Activated CD8-positive, alpha-beta memory T cell treated with anti-CD3 and anti-CD28 coated beads, Interleukin-2, amount 10 ng/mL, durations not matched to agents 7 days and 5 days (primary cell): Measurements from ENCODE around the gene ADM2. TPM values are rescaled to one million over a fixed set of nuclear protein-coding genes. Genes with fewer than 3 reads are reported as not detected.
A peak's percentile ranks its signal among the peaks of the same experiment; 100 is the strongest.

ENCODE experiments used
- ATAC-seq: fragments of 150-1000 bp; cut with Tn5 transposase; one replicate; pipeline ENCODE4 v1.10.0; 2021; ENCODE audit warnings: moderate library complexity
- CTCF ChIA-PET: fragments of 350-600 bp; sonication (Branson Sonifier 250); formaldehyde crosslinking; loops from one replicate; lab custom pipeline; 2021; ENCODE audit warnings: antibody characterized with exemption; lab: Charles Lee
- DNase-seq: peaks from one replicate; pipeline ENCODE4 v3.0.0-alpha.2; 2020
- H3K27ac Mint-ChIP-seq: one replicate; pipeline ENCODE4 v1.8.0; 2021; ENCODE audit warnings: mild to moderate bottlenecking, mixed read lengths
- H3K27me3 Mint-ChIP-seq: one replicate; pipeline ENCODE4 v1.8.0; 2021; ENCODE audit warnings: mixed read lengths
- H3K36me3 Mint-ChIP-seq: one replicate; pipeline ENCODE4 v1.8.0; 2021; ENCODE audit warnings: mild to moderate bottlenecking, mixed read lengths
- H3K4me1 Mint-ChIP-seq: one replicate; pipeline ENCODE4 v1.8.0; 2021; ENCODE audit warnings: mixed read lengths
- H3K4me3 Mint-ChIP-seq: one replicate; pipeline ENCODE4 v1.8.0; 2021; ENCODE audit warnings: mild to moderate bottlenecking, moderate library complexity, mixed read lengths
- H3K9me3 Mint-ChIP-seq: one replicate; pipeline ENCODE4 v1.8.0; 2022; ENCODE audit warnings: low read depth, mixed read lengths
- total RNA-seq, 2 experiments: library from RNA; stranded (reverse); gene quantifications; one replicate each; pipeline ENCODE4 v1.2.3, GENCODE V29; 2021

ADM2 gene
- total RNA-seq, 2 experiments from 2014 or later = 4.7 to 5.3 TPM

DNA sequence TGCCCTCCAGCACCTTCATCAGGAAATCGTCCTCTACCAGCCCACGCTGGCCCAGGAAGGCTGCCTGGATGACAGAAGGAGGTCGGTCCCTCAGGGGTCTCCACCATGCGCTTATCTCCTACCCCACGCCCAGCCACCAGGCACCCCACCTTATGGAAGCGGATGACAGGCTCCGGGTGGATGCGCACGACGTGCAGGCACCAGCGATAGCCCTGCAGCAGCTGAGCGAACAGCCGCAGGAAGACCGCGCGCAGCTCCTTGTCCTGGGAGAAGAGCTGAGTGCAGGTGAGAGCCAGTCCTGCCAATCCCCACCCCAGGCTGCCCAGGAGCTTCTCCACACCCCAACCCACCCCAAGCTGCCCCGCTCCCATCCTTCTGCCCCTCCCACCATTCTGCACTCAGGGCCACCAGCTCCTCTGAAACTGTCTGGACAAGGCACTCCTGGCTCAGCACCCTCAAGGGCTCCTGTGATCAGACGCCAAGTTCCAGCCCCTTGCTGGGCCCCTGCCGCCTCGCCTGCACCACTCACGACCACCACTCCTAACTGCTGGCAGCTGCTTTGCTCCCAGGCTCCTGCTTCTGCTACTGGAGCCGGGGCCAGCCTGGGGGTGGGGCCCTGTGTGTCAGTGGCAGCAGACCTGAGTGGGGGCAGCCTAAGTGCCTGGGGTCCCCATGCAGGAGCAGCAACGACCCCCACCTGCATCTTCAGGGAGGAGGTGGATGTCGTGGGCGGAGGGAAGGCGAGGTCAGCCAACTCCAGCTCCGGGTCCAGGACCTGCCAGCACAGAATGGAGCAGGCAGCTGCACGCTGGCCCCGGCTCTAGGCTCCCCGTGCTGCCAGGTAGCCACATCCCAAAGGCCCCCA lies 16.0 kb upstream of the ADM2 start:
- DNase-seq (no peak), ATAC-seq (no peak)
- H3K27me3 Mint-ChIP-seq = no peaks in the 10 kb centered on the region
- no peak overlapping the region for H3K27ac Mint-ChIP-seq
- H3K9me3 Mint-ChIP-seq = no peaks in the 10 kb centered on the region
- peaks cover 35% of the 10 kb centered on the region for H3K4me1 Mint-ChIP-seq
- peaks cover 30% of the 10 kb centered on the region for H3K36me3 Mint-ChIP-seq
- H3K4me3 Mint-ChIP-seq = no peak overlapping the region
- CTCF ChIA-PET = interaction anchor here (0.7 kb wide), 2 partner anchors 43 to 57 kb away, joined by 3 read pairs; no protein-coding TSS in a partner anchor

DNA sequence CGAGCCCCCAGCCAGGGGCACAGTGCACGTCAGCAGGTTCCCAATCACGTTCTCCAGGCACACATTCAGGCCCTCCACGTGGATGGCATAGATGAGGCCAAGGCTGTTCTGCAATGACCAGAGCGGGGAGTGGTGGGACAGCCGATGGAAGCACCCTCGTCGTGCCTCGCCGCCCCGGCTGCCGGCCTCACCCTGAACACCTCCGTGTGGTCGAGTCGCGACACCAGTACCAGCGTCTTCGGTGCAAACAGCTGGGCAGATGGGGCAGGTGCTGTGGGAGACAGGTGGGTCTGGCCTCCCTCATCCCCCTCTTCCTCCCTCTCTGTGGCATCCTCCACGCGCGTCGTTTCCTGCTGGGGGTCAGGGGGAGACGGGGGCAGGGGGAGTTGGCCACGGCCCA lies 14.0 kb upstream of the ADM2 start:
- no peaks in the 10 kb centered on the region for H3K27me3 Mint-ChIP-seq
- CTCF ChIA-PET = interaction anchor here (0.6 to 1.3 kb wide), 3 partner anchors 11 to 31 kb away, joined by 3 read pairs; no protein-coding TSS in a partner anchor
- H3K4me3 Mint-ChIP-seq = no peak overlapping the region
- H3K9me3 Mint-ChIP-seq = no peaks in the 10 kb centered on the region
- peaks cover 56% of the 10 kb centered on the region for H3K4me1 Mint-ChIP-seq
- peaks cover 24% of the 10 kb centered on the region for H3K36me3 Mint-ChIP-seq
- no peak overlapping the region for H3K27ac Mint-ChIP-seq
- ATAC-seq (no peak), DNase-seq (no peak)

DNA sequence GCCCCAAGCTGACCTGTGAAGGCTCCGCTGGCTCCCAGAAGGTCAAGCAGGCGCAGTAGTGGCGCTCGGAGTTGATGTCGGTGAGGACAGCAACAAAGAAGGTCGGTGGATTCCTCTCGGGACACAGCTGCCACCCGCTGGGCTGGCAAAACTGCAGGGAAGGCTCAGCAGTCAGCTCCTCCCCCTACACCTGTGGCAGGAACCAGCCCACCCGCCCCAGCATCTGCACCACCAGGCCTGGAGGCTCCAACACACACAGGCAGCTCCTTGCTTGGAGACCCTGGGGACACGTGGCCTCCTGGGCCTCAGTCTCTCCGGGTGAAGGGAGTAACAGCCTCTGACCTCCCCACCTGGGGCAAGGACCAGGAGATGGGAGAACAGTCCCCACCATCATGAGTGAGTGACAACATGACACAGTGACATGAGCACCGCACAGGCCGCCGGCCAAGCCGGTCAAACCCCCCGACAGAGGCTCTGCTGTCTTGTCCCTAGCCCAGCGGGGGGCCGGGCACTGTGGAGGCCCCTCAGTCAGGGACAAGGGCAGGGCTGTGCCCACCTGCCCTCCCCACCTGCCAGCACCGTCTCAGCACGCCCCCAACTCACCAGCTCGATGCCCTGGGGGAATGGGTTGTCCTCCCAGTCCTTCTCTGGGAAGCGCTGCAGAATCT lies 13.4 kb upstream of the ADM2 start:
- Mint-ChIP-seq H3K27ac (peak overlapping the region; percentile 88), H3K9me3 (no peaks in the 10 kb centered on the region), H3K4me1 (peaks cover 61% of the 10 kb centered on the region), H3K4me3 (no peak overlapping the region), H3K36me3 (peaks cover 25% of the 10 kb centered on the region), H3K27me3 (no peaks in the 10 kb centered on the region)
- DNase-seq (no peak), ATAC-seq (no peak)
- CTCF ChIA-PET = interaction anchor here (0.6 to 4.0 kb wide), 7 partner anchors 9 to 154 kb away, joined by 3 to 20 read pairs (median 3); partner anchors contain the start of gene SCO2

DNA sequence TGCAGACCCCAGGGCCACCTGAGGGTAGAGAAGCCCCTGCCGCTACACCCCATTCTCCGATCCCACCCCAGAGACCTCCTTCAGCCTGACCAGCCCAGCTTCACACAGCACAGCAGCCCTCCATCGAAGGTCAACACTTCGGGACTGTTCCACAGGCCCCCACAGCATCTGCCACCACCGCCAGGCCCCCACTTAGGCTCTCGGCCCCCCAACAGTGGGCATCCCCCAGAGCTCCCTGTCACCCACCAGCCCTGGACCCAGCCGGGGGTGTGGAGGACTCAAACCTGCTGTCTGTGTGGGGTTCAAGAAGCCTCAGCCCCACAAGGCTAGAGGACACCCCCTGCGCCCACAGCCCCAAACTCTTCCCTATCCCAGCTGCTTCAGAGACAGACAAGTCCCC lies 12.7 kb upstream of the ADM2 start:
- DNase-seq = no peak
- Mint-ChIP-seq H3K9me3 (no peaks in the 10 kb centered on the region), H3K36me3 (peaks cover 26% of the 10 kb centered on the region), H3K27me3 (no peaks in the 10 kb centered on the region), H3K27ac (peak overlapping the region; percentile 88), H3K4me1 (peaks cover 69% of the 10 kb centered on the region), H3K4me3 (peak overlapping the region; percentile 69)
- CTCF ChIA-PET = interaction anchor here (0.6 to 4.0 kb wide), 8 partner anchors 10 to 153 kb away, joined by 3 to 20 read pairs (median 4); partner anchors contain the start of genes LMF2, NCAPH2 and SCO2
- no peak for ATAC-seq

DNA sequence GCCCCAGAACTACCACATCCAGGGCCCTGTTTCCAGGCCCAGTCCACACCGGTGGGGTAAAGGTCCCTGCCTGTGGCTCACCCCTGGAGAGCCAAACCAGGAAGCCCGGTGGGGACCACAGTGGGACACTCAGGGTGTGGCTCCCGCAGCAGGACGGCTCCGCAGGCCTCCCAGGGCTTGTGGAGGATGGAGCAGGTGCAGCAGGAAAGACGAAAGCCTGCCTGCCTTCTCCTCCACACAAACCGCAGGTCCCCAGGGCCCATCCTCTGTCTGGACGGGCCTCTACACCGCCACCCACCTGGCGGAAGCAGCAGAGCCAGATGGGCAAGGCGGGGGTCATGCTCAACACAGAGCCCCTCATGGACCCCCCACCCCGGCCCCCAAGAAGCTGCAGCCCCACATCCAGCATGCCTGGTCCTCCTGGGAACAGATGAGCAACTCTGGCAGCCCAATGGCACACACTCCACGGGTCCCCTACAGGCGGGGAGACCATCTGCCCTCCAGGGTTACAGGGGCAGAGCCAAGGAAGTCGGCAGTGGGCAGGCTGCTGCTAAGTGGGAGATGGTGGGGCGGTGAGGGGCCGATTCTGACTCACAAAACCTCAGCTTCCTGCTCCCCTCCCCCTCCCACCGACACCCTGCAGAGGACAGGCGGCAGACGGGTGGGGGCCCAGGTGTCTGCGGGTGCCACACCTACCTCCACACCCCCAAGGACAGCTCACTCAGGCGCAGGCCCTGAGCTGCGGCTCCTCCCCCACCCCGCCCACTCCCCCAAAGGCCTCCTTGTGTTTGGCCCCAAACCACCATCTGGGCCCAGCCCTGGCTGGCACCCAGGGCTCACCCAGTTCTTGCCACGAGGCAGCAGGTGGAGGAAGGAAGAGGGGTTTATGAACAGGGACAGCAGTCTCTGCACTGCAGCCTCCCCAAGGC lies 11.7 kb upstream of the ADM2 start:
- Mint-ChIP-seq H3K4me1 (peaks cover 69% of the 10 kb centered on the region), H3K4me3 (peak overlapping the region; percentile 69), H3K9me3 (no peaks in the 10 kb centered on the region), H3K36me3 (peaks cover 19% of the 10 kb centered on the region), H3K27ac (peak overlapping the region; percentile 88), H3K27me3 (no peaks in the 10 kb centered on the region)
- DNase-seq = peak; percentile 99
- peak; percentile 77 for ATAC-seq
- CTCF ChIA-PET = interaction anchor here (0.6 to 4.0 kb wide), 15 partner anchors 12 to 193 kb away, joined by 3 to 20 read pairs (median 5); partner anchors contain the start of genes ADM2, LMF2, NCAPH2 and SCO2

DNA sequence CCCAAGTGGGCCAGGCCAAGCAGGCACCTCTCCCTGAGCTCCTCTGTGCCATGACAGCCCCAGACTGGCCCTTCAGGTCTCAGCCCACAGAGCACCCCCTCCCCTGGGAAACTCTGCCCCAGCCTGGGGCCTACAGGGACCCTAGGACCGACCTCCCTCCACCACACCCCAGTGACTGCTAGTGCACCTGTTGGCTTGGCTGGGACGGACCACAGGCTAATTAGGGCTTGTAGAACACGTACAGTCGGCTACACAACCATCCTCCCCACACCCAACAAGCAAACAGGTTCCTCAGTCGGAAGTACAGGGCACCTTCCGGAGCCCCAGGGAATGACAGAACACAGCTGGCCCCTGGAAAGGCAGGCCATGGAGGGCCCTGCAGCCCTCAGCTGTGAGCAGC lies 10.9 kb upstream of the ADM2 start:
- peaks cover 72% of the 10 kb centered on the region for H3K4me1 Mint-ChIP-seq
- H3K36me3 Mint-ChIP-seq = peaks cover 19% of the 10 kb centered on the region
- no peaks in the 10 kb centered on the region for H3K9me3 Mint-ChIP-seq
- CTCF ChIA-PET = interaction anchor here (0.6 to 4.0 kb wide), 13 partner anchors 10 to 194 kb away, joined by 3 to 20 read pairs (median 6); partner anchors contain the start of genes ADM2, LMF2, SCO2 and TYMP
- DNase-seq = peak; percentile 61
- peak overlapping the region; percentile 88 for H3K27ac Mint-ChIP-seq
- no peaks in the 10 kb centered on the region for H3K27me3 Mint-ChIP-seq
- no peak for ATAC-seq
- H3K4me3 Mint-ChIP-seq = peak overlapping the region; percentile 69

DNA sequence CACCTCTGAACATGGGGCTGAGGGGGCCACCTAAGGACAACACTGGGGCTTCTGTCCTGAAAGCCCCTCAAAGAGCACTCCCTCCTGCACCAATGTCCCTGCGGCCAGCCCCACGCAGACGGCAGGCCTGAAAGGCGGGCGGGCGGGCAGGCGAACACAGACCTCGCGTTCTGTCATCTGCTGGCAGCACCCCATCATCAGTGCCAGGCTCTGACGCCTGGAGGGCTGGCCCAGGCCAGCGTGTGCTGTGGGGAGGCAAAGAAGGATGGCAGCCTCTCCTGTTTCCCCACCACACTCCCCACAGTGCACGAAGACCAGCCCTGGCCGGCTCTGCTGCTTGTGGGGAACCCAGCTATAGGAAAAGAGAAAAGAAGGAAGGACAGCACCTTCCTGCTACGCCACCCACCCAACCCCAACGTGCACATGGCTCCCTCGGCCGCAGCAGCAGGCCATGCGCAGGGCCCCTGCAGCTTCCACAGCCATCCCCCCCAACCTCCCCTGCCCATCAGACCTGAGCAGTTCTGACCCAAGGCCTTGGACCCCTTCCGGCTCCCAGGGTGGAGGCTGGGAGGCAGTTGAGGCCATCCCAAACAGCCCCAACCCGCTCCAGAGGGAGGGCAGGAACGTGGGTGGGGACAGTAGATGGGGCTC lies 10.0 kb upstream of the ADM2 start:
- peak overlapping the region; percentile 88 for H3K27ac Mint-ChIP-seq
- H3K4me3 Mint-ChIP-seq = peak overlapping the region; percentile 69
- CTCF ChIA-PET = interaction anchor here (1.1 to 4.0 kb wide), 12 partner anchors 9 to 150 kb away, joined by 3 to 28 read pairs (median 10); partner anchors contain the start of genes ADM2, SCO2 and TYMP
- H3K36me3 Mint-ChIP-seq = peaks cover 14% of the 10 kb centered on the region
- H3K27me3 Mint-ChIP-seq = no peaks in the 10 kb centered on the region
- ATAC-seq (no peak), DNase-seq (no peak)
- no peaks in the 10 kb centered on the region for H3K9me3 Mint-ChIP-seq
- peaks cover 72% of the 10 kb centered on the region for H3K4me1 Mint-ChIP-seq

DNA sequence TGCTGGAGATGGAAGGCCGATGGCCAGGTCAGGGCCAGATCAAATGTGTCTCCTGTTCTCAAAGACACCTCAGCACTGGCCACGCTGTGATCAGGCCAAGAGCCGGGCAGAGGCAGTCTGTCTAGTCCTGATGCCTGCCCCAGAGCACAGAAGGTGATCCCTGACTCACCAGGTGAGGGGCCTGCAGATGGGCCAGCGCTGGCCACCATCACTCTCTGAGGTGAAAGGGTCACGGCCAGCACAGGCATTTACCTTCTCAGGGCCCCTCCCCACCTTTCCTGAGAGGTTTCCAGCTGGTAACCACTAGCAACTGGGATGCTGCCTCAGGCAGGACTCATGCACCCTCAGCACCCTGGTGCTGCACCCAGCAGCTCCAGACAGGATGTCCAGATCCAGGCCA lies 9.4 kb upstream of the ADM2 start:
- no peak for ATAC-seq
- Mint-ChIP-seq H3K4me3 (peak overlapping the region; percentile 23), H3K27ac (peak overlapping the region; percentile 88), H3K36me3 (peaks cover 8% of the 10 kb centered on the region), H3K4me1 (peaks cover 67% of the 10 kb centered on the region), H3K27me3 (no peaks in the 10 kb centered on the region), H3K9me3 (no peaks in the 10 kb centered on the region)
- CTCF ChIA-PET = interaction anchor here (0.6 to 4.0 kb wide), 11 partner anchors 10 to 195 kb away, joined by 3 to 28 read pairs (median 10); partner anchors contain the start of genes ADM2 and SCO2
- no peak for DNase-seq

DNA sequence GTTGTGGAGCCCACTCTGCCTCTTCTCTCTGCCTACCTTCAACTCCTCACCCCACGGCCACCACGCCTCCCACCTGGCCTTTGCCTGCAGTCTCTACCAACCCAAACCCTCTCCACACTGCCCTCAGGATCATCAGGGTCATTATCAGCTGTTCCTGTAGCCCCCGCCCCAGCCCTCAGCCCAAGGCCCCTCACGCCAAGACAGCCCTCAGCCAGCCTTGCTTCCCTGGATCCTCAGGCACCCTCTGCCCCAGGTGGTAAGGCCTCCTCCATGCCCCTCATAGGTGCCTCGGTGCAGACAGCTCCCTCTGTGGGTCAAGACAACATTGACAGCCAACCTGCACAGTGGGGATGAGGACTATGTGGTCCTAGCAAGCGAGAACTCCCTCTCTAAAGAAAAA lies 8.3 kb upstream of the ADM2 start:
- DNase-seq (peak; percentile 79), ATAC-seq (peak; percentile 21)
- CTCF ChIA-PET = interaction anchor here (0.8 to 4.0 kb wide), 18 partner anchors 9 to 222 kb away, joined by 3 to 28 read pairs (median 4); partner anchors contain the start of genes ADM2, HDAC10, LMF2 and NCAPH2
- Mint-ChIP-seq H3K4me3 (peak overlapping the region; percentile 93), H3K4me1 (peaks cover 63% of the 10 kb centered on the region), H3K36me3 (peaks cover 5% of the 10 kb centered on the region), H3K27ac (peak overlapping the region; percentile 95), H3K9me3 (no peaks in the 10 kb centered on the region), H3K27me3 (no peaks in the 10 kb centered on the region)

DNA sequence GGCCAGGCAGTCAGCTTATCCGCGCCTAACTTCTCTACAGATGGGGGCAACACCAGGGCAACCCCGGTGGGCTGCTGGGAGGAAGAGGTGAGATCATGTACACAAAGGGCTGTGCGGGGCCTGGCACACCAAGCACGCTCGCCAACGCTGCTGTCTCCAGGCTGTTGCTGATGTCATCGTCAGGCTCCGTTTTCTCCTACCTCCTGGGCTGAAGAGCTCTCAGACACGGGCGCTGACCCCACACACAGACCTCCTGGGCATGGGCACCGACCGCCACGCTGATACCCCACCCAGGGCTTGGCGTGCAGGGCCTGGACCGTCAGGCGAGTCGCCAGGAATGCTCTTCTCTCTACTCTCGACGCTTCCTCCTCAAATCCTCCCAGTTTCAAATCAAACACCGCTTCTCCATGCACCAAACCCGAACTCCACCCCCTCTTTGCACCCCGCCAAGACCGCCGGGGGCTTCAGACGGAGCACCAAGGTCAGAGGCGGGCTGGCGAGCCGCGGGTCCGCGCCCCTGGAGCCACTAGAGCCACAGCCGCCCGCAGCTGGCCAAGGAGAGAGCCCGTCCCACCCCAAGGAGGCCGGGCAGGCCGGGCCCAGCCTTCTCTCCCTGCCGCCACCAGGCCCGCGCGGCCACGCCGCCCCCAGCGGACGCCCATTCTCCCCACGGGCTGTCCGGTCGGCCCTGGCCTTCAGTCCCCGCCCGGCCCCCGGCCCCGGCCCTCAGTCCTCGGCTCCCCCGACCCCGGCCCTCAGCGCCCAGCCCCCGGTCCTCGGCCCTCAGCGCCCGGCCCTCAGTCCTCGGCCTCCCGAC lies 7.3 kb upstream of the ADM2 start:
- ATAC-seq = no peak
- Mint-ChIP-seq H3K9me3 (no peaks in the 10 kb centered on the region), H3K36me3 (peaks cover 5% of the 10 kb centered on the region), H3K27me3 (peaks cover 6% of the 10 kb centered on the region), H3K27ac (peak overlapping the region; percentile 95), H3K4me1 (peaks cover 53% of the 10 kb centered on the region), H3K4me3 (peak overlapping the region; percentile 93)
- CTCF ChIA-PET = interaction anchor here (0.8 to 4.0 kb wide), 18 partner anchors 8 to 223 kb away, joined by 3 to 28 read pairs (median 4); partner anchors contain the start of genes ADM2, HDAC10, LMF2 and NCAPH2
- DNase-seq = peak; percentile 71
